Measurements from ENCODE around the gene SLC19A1. TPM values are rescaled to one million over a fixed set of nuclear protein-coding genes. Genes with fewer than 3 reads are reported as not detected.
A peak's percentile ranks its signal among the peaks of the same experiment; 100 is the strongest.

SLC19A1 gene
- total RNA-seq, 1 donor from 2014 or later: 5.2 TPM

DNA sequence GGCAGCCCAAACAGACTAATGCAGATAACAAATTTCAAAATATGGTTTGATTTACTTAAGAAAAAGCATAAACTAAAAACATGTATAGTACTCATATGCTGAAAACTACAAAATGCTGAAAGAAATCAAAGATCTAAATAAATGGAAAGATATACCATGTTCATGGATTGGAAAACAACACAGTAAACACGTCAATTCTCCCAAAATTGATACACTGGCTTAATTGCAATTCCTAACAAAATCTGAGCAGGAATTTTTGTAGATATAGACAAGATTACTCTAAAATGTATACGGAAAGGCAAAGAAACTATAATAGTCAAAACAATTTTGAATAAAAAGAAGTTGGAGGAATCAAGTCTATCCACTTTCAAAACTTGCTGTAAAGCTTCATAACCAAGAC is 21.0 kb downstream of the SLC19A1 start:
- no peak for DNase-seq (ENCODE audit: low read depth)

GRCh38 chr21:45519182-45519581 is 23.1 kb downstream of the SLC19A1 start:
- DNase-seq (ENCODE audit: low read depth): no peak

DNA sequence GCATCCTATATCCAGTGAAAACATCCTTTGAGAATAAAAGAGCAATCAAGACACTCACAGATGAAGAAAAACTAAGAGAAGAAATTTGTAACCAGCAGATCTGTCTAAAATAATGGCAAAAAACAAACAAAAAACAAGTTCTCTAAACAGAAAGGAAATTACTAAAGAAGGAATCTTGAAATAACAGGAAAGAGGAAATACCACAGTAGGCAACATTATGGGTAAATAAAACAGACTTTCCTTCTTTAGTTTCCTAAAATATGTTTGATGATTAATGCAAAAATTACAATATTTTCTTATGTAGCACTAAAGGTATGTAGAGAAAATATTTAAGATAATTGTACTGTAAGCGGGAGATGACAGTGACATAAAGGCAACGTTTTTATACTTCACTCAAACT is 23.5 kb downstream of the SLC19A1 start:
- no peak for DNase-seq (ENCODE audit: low read depth)

DNA sequence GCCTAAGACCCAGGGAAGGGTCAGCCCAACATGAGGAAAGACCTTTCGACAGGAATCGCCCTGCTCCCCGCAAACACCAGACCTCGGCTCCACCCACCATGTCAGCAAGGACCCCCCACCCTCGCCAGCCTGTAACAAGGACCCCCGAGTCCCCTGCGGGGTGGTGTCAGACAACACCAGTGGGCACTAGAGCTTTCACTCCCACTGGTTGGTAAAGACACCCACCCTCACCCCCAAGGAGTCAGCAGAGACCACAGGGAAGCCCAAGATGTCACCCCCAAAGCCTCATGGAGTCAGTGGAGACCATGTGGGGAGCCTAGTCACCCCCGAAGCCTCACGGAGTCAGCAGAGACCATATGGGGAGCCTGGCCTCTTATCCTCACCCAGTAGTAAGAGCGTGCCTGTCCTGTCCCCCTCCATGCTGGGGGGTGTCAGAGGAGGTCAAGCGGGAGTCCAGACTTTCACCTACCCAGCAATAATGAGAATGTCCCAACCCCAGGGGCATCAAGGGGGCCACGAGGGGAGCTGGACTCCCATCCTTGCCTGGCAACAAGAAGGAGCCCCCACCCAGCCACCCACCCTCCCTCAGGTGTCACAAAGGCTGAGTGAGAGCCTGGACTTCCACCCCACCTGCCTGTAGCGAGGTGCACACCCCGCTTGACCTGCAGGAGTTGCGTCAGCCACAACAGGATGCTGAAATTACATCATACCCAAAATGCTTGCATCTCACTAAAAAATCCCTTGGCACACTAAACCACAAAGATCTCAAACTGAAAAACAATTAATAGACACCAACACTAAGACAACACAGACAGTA is 24.8 kb downstream of the SLC19A1 start:
- DNase-seq (ENCODE audit: low read depth): no peak

GRCh38 chr21:45516671-45517151 is 25.5 kb downstream of the SLC19A1 start:
- no peak for DNase-seq (ENCODE audit: low read depth)

DNA sequence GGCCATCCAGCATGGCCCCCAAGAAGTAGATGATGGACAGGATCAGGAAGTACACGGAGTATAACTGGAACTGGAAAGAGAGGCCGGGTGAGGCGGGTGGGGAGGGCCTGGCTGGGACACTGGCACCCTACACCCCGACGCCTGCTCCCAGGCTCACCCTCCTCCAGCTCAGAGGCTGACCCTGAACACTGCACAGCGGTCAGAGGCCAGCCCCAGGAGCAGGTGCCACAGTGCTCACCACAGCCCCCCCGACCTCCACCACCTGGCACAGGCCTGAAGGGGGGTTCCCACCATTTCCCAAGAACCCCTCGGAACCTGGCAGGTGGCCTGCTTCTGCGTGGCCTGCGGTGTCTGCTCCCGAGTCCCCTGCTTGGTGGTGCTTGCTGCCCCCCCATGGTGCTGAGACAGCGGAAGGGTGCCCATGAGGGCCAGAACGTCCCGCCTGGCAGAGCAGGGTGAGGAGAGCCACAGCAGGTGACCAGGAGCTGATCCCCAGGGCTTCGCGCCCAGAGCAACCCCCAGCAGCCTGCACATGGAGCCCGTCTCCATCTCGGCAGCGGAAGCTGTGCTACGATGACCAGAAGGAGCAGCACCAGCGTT is 26.1 kb downstream of the SLC19A1 start:
- no peak for DNase-seq (ENCODE audit: low read depth)

DNA sequence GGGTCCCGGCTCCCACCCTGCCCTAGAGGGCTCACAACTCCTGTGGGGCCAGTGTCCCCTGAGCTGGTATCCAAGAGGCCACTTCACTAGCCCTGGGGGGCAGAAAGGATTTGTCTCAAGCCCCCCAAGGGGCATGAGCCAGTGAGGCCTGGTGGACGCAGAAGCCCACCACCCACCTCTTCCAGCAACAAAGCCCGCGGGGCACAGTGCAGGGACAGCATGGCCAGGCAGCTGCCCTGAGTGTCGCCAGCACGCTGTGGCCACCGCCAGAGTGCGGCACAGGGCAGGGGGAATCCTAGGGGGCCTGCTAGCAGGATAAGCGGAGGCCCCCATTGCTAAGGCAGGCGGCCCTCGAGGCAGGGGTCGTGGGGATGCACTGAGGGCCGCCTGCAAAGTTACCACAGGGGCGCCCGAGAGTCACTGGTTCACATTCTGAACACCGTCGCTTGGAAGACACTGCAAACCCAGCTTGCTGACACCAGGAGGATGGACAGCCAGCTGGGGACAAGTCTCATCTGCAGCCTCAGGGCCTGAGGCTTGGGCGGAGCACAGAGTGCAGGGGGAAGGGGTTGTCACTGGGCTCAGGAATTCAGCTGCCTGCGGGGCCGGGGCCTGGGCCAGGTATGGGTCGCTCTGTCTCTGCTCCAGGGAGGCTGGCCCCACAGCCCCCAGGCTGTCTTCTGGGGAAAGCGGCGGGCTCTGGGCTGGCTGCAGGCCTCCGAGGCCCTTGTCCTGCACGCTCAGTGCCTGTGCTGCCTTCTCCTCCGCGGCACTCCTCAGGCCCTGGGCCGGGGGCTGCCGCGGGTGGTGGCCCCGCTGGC is 26.8 kb downstream of the SLC19A1 start:
- no peak for DNase-seq (ENCODE audit: low read depth)

- DNase-seq (ENCODE audit: low read depth): no peak
Measured at GRCh38 chr21:45514311-45515021, 27.8 kb downstream of the SLC19A1 start.

DNA sequence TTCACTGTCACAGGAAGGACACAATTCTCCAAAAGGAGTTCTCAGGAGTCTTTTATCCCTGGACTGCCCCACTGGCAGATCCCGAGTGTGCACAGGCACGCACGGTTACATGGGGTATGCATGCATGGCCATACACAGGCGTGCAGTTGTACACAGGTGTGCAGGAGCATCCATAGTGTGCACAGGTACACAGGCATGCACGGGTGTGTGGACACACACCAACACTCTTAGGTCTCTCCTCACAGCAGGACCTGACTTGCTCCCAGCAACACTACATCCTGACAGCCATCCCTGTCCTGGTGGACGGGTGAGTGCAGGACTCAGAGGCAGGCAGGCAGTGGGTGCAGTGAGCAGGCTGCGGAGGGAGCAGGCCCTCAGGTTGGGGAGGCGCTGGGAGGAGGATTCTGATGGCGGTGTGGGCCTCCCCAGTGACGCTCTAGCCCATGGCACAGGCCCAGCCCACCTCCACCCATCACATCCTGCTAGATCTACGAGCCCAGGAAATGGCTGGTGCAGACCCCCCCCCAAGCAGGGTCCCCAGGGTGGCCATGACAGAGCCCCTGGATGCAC is 28.4 kb downstream of the SLC19A1 start:
- no peak for DNase-seq (ENCODE audit: low read depth)

DNA sequence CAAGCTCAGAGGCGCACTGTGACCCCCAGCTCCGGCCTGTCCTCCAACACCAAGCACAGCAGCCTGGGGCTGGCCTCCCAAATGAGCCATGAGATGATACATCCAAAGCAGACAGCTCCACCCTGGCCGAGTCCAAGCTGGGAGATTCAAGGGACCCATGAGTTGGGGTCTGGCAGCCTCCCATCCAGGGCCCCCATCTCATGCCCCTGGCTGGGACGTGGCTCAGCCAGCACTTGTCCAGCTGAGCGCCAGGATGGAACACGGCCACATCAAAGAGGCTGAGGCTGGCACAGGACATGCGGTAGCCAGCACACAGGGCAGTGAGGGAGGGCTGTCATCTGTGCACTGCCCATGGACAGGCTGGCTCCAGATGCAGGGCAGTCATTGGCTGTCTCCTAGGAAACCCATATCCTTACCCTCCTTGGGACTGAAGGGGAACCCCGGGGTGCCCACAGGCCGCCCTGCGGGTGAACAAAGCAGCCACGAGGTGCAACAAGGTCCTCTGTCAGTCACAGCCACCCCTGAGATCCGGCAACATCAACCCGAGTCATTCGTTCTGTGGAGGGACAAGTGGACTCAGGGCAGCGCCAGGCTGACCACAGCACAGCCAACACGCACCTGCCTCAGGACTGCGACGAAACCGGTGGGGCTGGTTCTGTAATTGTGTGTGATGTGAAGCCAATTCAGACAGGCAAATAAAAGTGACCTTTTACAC is 29.1 kb downstream of the SLC19A1 start:
- peak; percentile 22 for DNase-seq (ENCODE audit: low read depth)

DNA sequence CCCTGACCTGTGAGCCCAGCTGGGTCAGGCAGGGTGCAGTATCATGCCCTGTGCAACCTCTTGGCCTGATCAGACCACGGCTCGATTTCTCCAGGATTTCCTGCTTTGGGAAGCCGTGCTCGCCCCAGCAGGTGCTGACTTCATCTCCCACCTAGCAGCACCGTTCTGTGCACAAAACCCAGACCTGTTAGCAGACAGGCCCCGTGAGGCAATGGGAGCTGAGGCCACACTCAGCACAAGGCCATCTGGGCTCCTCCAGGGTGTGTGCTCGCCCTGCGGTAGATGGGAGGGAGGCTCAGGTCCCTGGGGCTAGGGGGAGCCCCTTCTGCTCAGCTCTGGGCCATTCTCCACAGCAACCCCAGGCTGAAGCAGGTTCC is 29.6 kb downstream of the SLC19A1 start:
- DNase-seq (ENCODE audit: low read depth): no peak

DNA sequence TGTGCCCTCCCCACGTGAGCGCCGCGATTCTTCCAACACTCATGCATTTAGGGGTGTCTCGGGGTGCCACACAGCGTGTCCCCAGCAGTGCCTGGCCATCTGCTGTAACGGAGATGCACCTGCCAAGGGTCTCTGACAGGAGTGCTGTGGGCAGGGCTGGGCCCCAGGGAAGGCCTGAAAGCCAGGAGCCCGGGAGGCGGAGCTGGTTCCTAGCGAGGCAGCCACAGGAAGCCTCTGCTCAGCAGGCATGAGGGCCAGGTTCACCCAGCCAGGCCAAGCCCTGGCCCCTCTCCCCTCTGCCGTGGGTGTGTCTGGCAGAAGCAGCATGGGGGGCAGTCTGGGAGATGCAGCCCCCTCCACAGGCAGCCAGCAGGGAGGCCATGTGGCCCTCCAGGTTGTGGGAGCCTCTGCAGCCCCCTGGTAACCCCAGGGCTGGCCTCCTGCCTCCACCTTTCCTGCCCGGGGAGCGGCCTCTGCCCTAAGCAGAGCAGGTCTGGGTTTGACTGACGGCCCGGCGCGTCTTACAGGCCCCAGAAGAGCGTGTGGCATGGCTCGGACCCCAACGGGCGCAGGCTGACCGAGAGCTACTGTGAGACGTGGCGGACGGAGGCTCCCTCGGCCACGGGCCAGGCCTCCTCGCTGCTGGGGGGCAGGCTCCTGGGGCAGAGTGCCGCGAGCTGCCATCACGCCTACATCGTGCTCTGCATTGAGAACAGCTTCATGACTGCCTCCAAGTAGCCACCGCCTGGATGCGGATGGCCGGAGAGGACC is 30.4 kb downstream of the SLC19A1 start:
- DNase-seq (ENCODE audit: low read depth): no peak

GRCh38 chr21:45511007-45511406 is 31.2 kb downstream of the SLC19A1 start:
- no peak for DNase-seq (ENCODE audit: low read depth)

GRCh38 chr21:45510466-45510955 is 31.7 kb downstream of the SLC19A1 start:
- no peak for DNase-seq (ENCODE audit: low read depth)

GRCh38 chr21:45509566-45510465 is 32.4 kb downstream of the SLC19A1 start:
- DNase-seq (ENCODE audit: low read depth): no peak

DNA sequence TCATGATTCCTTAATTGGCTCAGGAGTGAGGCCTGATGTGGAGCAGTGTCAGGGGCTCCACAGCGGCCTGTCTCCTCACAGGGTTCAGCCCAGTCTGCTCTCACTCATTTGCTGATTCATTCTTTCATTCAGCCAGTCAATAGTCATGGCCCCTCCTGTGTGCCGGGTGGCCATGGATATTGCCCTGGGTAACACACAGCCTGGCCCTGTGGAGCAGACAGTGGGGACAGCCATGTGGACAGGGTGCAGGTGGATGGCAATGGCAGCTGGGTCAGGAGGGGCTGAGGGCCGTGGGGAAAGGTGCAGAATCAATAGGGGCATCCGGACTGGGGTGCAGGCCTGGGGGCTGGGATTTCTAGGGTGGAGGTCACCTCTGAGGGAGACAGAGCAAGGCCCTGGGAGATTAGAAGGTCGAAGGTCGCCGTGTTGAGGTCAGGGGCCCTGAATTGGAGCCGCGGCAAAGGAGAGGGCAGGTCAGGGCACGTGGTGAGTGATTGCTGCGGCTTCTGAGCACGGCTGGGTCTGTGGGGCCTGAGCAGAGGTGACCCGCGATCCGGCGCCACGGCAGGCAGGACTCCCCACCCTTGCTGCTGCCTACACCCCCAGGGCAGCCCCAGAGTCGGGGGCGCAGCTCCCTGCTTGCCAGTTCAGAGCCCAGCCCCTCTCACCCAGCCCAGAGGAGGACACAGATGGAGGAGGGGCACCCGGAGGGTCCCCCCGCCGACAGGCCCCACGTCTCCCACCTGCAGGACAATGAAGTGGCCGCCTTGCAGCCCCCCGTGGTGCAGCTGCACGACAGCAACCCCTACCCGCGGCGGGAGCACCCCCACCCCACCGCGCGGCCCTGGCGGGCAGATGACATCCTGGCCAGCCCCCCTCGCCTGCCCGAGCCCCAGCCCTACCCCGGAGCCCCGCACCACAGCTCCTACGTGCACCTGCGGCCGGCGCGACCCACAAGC is 33.4 kb downstream of the SLC19A1 start:
- no peak for DNase-seq (ENCODE audit: low read depth)

DNA sequence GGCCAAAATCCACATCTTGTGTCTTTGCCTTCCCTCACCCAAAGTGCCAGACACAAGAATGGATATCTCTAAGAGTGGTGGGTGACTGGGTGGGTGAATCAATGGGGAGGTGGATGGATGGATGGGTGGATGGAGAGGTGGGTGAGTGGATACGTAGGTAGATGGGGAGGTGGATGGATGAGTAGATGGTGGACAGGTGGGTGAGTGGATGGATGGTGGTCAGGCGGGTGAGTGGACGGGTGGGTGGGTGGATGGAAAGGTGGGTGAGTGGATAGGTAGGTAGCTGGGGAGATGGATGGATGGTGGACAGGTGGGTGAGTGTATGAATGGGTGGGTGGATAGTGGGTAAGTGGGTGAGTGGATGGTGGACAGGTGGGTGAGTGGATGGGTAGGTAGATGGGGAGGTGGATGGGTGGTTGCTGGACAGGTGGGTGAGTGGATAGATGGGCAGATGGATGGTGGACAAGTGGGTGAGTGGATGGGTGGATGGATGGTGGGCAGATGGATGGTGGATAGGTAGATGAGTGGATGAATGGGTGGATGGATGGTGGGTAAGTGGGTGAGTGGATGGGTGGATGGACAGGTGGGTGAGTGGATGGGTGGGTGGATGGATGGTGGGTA is 34.2 kb downstream of the SLC19A1 start:
- DNase-seq (ENCODE audit: low read depth): no peak

Measured in myocyte (in vitro differentiated cells).